ENCODE data around the gene RBAK. TPM values are rescaled to one million over a fixed set of nuclear protein-coding genes. Genes with fewer than 3 reads are reported as not detected.
"Not testable (repeated sequence)": the region's sequence is repeated elsewhere in the genome, so short reads cannot be mapped to it uniquely, and the experiment has no call there.

The RBAK gene
- total RNA-seq, 2 donors from 2014 or later, result 18.5 to 18.8 TPM

GRCh38 chr7:5020098-5020497, 25.6 kb upstream of the RBAK start:
- no peak overlapping the region for H3K4me3 Mint-ChIP-seq
- H3K4me1 ChIP-seq (ENCODE audit: control insufficient read depth, insufficient read depth, low read length), result no peaks in the 10 kb centered on the region
- H3K27me3 Mint-ChIP-seq (ENCODE audit: insufficient read depth), result no peaks in the 10 kb centered on the region
- H3K36me3 Mint-ChIP-seq (ENCODE audit: low read depth), result peaks cover 34% of the 10 kb centered on the region
- TF ChIP-seq, protein P1, sequence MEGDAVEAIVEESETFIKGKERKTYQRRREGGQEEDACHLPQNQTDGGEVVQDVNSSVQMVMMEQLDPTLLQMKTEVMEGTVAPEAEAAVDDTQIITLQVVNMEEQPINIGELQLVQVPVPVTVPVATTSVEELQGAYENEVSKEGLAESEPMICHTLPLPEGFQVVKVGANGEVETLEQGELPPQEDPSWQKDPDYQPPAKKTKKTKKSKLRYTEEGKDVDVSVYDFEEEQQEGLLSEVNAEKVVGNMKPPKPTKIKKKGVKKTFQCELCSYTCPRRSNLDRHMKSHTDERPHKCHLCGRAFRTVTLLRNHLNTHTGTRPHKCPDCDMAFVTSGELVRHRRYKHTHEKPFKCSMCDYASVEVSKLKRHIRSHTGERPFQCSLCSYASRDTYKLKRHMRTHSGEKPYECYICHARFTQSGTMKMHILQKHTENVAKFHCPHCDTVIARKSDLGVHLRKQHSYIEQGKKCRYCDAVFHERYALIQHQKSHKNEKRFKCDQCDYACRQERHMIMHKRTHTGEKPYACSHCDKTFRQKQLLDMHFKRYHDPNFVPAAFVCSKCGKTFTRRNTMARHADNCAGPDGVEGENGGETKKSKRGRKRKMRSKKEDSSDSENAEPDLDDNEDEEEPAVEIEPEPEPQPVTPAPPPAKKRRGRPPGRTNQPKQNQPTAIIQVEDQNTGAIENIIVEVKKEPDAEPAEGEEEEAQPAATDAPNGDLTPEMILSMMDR (conservative IDR thresholded peaks at IDR 0.05), result no peak
- H3K4me1 Mint-ChIP-seq, result no peaks in the 10 kb centered on the region
- no peak overlapping the region for H3K4me3 ChIP-seq (ENCODE audit: low read length)
- no peak overlapping the region for H3K27ac Mint-ChIP-seq
- no peaks in the 10 kb centered on the region for H3K36me3 ChIP-seq (ENCODE audit: control insufficient read depth, insufficient read depth, low read length)
- H3K9ac ChIP-seq (ENCODE audit: extremely low read depth, low read length, poor library complexity, severe bottlenecking), result no peak overlapping the region
- H3K9me3 Mint-ChIP-seq, result peaks cover 16% of the 10 kb centered on the region
- H3K27me3 ChIP-seq (ENCODE audit: control insufficient read depth, insufficient read depth, low read length, poor library complexity, severe bottlenecking), result no peaks in the 10 kb centered on the region
- WGBS, 2 experiments (ENCODE audit: insufficient coverage in 1 of 2, insufficient read length in 1 of 2), result 93 to 96% methylated on average over 9 of the region's 9 CpGs
- H3K9me3 ChIP-seq (ENCODE audit: control insufficient read depth, low read length), result peaks cover 9% of the 10 kb centered on the region
- H3K27ac ChIP-seq (ENCODE audit: low read depth, low read length), result no peak overlapping the region
- DNase-seq, result no peak

DNA sequence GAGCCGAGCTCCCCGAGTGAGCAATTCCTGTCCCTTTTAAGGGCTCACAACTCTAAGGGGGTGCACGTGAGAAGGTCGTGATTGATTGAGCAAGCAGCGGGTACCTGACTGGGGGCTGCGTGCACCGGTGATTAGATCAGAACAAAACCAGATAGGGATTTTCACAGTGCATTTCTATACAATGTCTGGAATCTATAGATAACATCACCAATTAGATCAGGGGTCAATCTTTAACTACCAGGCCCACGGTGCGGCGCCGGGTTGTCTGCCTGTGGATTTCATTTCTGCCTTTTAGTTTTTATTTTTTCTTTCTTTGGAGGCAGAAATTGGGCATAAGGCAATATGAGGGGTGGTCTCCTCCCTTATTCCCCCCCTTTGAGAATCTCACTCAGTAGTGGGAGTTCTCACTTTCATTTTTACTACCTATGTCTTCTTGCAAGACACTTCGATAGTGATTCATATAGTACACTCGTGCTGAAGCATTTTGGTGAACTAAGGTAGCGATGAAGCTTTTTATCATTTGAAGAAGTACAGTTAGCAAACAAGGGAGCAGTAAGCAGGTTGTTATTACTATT, 24.6 kb upstream of the RBAK start:
- H3K4me3 Mint-ChIP-seq; H3K27me3 Mint-ChIP-seq (ENCODE audit: insufficient read depth); H3K27ac Mint-ChIP-seq; H3K4me3 ChIP-seq (ENCODE audit: low read length); H3K4me1 ChIP-seq (ENCODE audit: control insufficient read depth, insufficient read depth, low read length); DNase-seq; H3K9me3 ChIP-seq (ENCODE audit: control insufficient read depth, low read length); H3K27me3 ChIP-seq (ENCODE audit: control insufficient read depth, insufficient read depth, low read length, poor library complexity, severe bottlenecking); H3K4me1 Mint-ChIP-seq; H3K27ac ChIP-seq (ENCODE audit: low read depth, low read length); H3K9ac ChIP-seq (ENCODE audit: extremely low read depth, low read length, poor library complexity, severe bottlenecking); H3K36me3 ChIP-seq (ENCODE audit: control insufficient read depth, insufficient read depth, low read length): not testable (repeated sequence)
- H3K36me3 Mint-ChIP-seq (ENCODE audit: low read depth), result peaks cover 34% of the 10 kb centered on the region
- 83 to 94% methylated on average over 7 to 13 of the region's 14 CpGs for WGBS, 2 experiments (ENCODE audit: insufficient coverage in 1 of 2, insufficient read length in 1 of 2)
- H3K9me3 Mint-ChIP-seq, result peaks cover 19% of the 10 kb centered on the region

- not testable (repeated sequence) for DNase-seq; H3K27ac ChIP-seq (ENCODE audit: low read depth, low read length); H3K4me3 ChIP-seq (ENCODE audit: low read length); H3K4me3 Mint-ChIP-seq; H3K9ac ChIP-seq (ENCODE audit: extremely low read depth, low read length, poor library complexity, severe bottlenecking); H3K27ac Mint-ChIP-seq; H3K27me3 Mint-ChIP-seq (ENCODE audit: insufficient read depth); H3K27me3 ChIP-seq (ENCODE audit: control insufficient read depth, insufficient read depth, low read length, poor library complexity, severe bottlenecking); H3K4me1 Mint-ChIP-seq; H3K4me1 ChIP-seq (ENCODE audit: control insufficient read depth, insufficient read depth, low read length); H3K36me3 ChIP-seq (ENCODE audit: control insufficient read depth, insufficient read depth, low read length)
- H3K9me3 ChIP-seq (ENCODE audit: control insufficient read depth, low read length), result peaks cover 27% of the 10 kb centered on the region
- Mint-ChIP-seq H3K9me3 (peaks cover 42% of the 10 kb centered on the region), H3K36me3 (ENCODE audit: low read depth) (peaks cover 49% of the 10 kb centered on the region)
- WGBS, 2 experiments (ENCODE audit: insufficient coverage in 1 of 2, insufficient read length in 1 of 2), result 86 to 89% methylated on average over 8 to 12 of the region's 12 CpGs
Observed at GRCh38 chr7:5023626-5024025, 22.0 kb upstream of the RBAK start.

GRCh38 chr7:5027796-5028410, 17.8 kb upstream of the RBAK start:
- not testable (repeated sequence) for H3K4me3 ChIP-seq (ENCODE audit: low read length); H3K27me3 Mint-ChIP-seq (ENCODE audit: insufficient read depth); H3K4me1 Mint-ChIP-seq; DNase-seq; H3K4me1 ChIP-seq (ENCODE audit: control insufficient read depth, insufficient read depth, low read length); H3K27me3 ChIP-seq (ENCODE audit: control insufficient read depth, insufficient read depth, low read length, poor library complexity, severe bottlenecking); H3K27ac ChIP-seq (ENCODE audit: low read depth, low read length); H3K36me3 ChIP-seq (ENCODE audit: control insufficient read depth, insufficient read depth, low read length); H3K4me3 Mint-ChIP-seq; H3K9ac ChIP-seq (ENCODE audit: extremely low read depth, low read length, poor library complexity, severe bottlenecking); H3K27ac Mint-ChIP-seq
- 95 to 98% methylated on average over 12 to 14 of the region's 14 CpGs for WGBS, 2 experiments (ENCODE audit: insufficient coverage in 1 of 2, insufficient read length in 1 of 2)
- Mint-ChIP-seq H3K36me3 (ENCODE audit: low read depth) (peaks cover 23% of the 10 kb centered on the region), H3K9me3 (peaks cover 29% of the 10 kb centered on the region)
- peaks cover 18% of the 10 kb centered on the region for H3K9me3 ChIP-seq (ENCODE audit: control insufficient read depth, low read length)

DNA sequence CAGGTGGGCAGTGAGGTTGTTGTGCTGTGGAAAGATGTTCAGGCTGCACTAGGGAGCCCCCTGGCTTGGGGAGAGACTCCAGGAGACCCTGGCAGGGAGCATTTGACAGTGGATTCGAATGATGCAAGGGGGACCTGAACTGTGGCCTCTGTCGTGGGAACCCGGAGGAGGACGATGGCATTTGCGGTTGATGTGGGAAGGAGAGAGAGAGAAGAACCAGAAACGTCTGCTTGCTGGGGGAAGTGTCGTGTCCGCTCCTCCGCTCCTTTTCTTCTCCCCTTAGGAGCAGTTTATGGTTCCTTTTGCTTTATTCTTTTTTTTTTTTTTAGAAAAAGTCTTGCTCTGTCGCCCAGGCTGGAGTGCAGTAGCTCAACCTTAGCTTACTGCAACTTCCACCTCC, 12.5 kb upstream of the RBAK start:
- H3K4me3 Mint-ChIP-seq; H3K36me3 Mint-ChIP-seq (ENCODE audit: low read depth); H3K36me3 ChIP-seq (ENCODE audit: control insufficient read depth, insufficient read depth, low read length); H3K4me1 ChIP-seq (ENCODE audit: control insufficient read depth, insufficient read depth, low read length); H3K9me3 ChIP-seq (ENCODE audit: control insufficient read depth, low read length); H3K9me3 Mint-ChIP-seq; H3K4me3 ChIP-seq (ENCODE audit: low read length); H3K9ac ChIP-seq (ENCODE audit: extremely low read depth, low read length, poor library complexity, severe bottlenecking); H3K27ac Mint-ChIP-seq; DNase-seq; H3K4me1 Mint-ChIP-seq; H3K27ac ChIP-seq (ENCODE audit: low read depth, low read length); H3K27me3 ChIP-seq (ENCODE audit: control insufficient read depth, insufficient read depth, low read length, poor library complexity, severe bottlenecking): not testable (repeated sequence)
- H3K27me3 Mint-ChIP-seq (ENCODE audit: insufficient read depth), result peaks cover 32% of the 10 kb centered on the region
- 85 to 91% methylated on average over 4 to 6 of the region's 10 CpGs for WGBS, 2 experiments (ENCODE audit: insufficient coverage in 1 of 2, insufficient read length in 1 of 2)

Data from endodermal cell (in vitro differentiated cells).